HG03196 (cell line): ENCODE data around the gene KRTAP10-3.
"Not testable (repeated sequence)": the region's sequence is repeated elsewhere in the genome, so short reads cannot be mapped to it uniquely, and the experiment has no call there.

Experiments used
- ATAC-seq: cut with Tn5 transposase; IDR thresholded peaks from one replicate; pipeline ENCODE4 v1.9.1; 2021; ENCODE audit not compliant: unreplicated experiment

Gene KRTAP10-3

DNA sequence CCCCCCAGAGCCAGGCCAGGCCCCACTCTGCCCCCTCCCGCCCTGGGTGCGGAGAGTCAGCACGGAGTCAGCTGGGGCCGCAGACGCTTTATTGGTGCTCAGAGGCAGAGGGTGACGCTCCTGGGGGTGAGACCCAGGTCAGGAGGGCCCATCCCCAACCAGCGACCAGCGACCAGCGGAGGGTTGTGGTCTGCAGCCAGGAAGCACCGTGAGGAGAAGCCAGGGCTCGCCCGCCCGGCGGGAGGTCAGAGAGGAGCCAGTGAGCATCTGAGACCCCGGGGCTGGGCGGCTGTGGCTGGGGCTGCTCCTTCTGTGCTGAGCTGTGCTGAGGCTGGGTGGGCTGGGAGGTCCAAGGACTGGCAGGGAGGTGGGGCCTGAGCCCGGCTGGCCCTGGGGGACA, 8.3 kb downstream of the KRTAP10-3 start:
- not testable (repeated sequence) for ATAC-seq

DNA sequence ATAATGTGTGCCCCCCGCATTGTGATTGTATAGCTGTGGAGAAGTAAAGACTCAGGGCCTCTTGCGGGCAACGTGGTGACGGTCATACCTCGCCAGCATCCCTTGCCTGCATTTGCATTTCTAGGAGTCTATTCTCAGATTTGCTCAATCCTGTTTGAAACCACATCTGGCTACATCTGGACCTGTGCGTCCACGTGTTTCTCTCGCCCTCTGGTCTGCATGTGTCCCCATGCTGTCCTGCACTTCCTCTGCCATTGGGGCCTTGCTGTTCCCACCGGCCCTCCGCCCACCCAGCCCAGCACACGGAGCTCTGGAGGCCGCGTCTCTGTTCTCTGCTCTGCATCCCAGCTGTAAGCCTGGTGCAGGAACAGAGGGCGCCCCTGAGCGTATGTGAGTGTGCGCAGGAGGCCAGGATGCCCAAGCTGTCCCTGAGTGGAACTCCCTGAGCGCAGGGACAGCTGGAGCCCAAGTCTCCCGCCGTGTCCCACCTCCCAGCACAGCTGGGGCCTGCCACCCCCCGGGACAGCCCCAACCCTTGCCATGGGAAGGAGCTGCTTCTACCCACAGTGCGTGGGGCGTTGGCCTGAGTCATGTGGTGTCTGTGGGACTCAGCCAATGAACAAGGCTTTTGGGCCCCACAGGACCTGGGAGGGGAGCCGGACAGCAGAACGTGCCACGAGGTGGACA, 8.9 kb downstream of the KRTAP10-3 start:
- no peak for ATAC-seq

DNA sequence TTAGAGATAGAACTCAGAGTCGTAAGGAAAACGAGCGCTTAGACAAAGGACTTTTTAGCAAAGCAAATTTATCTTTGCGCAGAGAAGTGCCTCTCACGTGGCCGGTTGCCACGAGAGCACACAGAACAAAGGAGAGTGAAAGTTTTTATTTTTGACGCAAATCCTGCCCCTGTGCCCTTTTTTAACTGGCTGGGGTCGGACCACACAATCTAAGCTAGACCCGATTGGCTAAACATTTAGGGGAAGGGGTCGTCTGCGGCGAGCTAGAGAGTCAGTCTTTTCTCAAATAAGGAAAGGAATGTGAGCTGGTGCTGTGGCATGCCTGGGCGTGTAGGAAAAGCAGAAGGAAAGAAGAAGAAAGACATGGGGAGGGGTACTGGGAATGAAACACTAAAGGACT, 9.7 kb downstream of the KRTAP10-3 start:
- ATAC-seq = no peak

DNA sequence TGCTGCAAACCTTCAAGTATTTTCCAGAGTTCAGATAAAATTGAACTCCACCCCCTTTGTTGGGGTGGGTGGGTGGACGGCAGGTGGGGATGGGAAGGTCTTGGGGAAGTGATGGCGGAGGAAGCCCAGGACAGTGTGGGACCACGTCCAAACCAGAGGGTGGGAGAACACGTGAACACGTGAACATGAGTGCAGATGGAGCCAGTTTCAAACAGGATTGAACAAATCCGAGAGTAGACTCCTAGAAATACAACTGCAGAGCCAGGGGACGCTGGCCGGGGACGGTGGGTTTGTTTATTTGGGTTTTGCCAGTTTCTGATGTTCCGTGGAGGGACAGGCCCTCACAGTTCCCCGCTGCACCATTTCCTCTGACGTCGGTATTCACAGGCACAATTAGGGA, 10.2 kb downstream of the KRTAP10-3 start:
- no peak for ATAC-seq

DNA sequence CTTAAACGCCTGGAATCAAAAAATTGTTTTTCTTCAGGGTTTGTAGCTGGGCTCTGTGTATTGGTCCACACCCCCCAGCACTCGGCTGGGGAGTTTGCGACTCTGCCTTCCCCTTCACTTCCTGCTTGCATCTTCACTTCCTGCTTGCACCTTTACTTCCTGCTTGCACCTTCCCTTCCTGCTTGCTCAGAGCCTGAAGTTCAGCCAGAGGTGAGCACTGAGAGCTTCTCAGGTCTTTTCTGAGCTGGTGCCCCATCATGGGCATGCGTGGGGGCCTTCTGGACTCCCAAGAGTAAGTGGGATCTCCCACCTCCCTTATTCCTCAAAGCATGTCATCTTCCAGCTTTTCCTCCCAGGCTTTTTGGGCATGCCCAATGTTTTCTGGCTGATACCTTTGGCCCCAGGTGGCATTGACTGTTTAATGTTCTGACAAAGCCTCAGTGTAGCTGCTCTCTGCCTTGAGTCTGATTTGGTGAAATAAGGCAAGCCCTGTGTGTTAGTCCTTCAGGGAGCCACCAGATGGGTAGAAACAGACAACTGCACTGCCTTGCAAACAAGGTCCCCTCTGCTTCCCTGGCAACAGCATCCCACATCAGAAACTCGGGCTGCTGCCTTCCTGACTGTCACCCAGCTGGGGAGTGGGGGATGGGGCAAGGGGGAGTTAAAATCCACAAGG, 10.8 kb downstream of the KRTAP10-3 start:
- ATAC-seq = no peak

DNA sequence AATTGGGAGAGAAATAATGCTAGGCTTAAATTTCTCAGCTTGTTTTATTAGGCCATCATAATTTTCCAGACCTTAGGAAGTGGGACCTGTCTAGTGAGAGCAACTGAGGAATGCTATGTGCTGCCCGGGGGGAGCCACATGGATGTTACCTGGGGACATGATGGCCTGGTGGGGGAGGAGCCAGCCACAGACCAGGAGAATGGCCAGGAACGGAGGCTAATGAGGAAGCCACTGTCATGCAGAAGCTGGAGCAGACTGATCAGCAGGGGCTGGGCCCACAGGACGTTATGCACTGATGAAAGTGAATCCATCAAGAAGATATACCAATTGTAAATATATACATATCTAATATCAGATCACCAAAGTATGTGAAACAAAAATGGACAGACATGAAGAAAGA, 14.0 kb downstream of the KRTAP10-3 start:
- ATAC-seq = no peak

DNA sequence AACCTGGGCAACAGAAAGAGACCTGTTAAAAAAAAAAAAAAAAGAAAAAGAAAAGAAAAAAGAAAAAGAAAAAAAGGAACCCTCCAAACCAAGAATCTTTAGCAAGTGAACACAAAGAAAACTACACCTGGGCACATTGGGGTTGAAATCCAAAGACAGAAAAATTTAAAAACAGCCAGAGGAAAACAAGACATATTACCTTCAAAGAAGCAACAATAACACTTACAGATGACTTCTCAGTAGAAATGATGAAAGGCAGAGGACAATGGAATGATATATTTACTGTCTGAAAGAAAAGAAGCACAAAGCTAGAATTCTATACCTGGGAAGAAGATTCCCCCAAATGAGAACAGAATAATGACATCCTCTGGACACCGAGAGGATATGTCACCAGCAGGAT, 15.9 kb downstream of the KRTAP10-3 start:
- no peak for ATAC-seq

DNA sequence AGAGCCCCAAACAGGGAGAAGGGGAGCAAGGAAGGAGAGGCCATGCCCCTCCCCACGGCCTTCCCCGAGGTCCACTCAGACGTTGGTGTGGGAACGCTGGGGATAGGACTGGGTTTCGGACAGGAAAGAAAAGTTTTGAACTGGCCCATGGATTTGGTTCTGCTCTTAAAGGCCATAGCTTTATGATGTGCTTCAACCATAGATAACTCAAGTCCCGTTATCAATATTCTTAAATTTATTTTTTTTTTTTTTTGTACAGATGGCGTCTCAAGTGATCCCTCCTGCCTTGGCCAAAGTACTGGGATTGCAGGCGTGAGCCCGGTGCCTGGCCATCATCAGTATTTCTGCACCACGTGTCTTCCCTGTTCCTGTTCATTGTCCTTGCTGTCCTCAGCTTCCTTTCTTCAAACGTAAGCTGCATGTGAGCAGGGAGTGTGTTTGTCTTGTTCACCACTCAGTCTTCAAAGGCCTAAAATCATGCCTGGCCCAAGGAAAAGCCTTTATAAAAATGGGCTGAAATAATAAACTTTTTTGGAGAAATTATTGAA, 17.8 kb downstream of the KRTAP10-3 start:
- no peak for ATAC-seq

DNA sequence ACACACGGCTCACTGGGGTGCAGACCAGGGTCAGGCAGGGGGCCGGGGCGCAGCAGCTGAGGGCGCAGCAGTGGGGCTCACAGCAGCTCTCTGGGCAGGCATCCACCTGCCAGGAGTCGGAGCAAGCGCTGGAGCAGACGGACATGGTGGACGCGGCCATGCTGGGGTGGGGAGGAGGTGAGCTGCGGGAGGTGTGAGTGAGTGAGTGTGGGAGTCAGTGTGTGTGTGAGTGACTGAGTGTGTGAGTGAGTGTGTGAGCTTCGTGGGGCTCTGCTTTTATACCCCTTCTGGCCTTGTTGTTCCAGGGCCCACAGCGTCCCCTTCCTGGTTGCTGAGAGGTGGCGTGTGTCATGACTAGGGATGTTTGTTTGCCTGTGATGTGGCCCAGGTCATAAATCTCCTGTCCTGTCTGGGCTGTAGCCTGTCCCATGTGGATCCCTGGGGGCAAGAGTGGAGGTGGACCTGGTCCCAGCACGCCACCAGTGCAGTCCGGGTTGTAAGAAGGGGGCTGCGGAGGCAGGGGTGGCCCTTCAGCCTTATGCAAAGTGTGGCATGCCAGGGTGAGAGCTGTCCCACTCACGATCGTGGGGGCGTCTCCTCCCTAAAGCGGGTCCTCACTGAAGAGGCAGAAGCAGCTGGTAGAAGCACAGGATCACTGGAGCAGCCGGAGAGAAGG, 18.5 kb downstream of the KRTAP10-3 start, which contains the start of gene KRTAP10-1:
Gene KRTAP10-1 (minus strand): TSS at position 205 of the 676 bp plus-strand sequence. CDS start 45 bp downstream, at position 160.
- ATAC-seq = no peak

DNA sequence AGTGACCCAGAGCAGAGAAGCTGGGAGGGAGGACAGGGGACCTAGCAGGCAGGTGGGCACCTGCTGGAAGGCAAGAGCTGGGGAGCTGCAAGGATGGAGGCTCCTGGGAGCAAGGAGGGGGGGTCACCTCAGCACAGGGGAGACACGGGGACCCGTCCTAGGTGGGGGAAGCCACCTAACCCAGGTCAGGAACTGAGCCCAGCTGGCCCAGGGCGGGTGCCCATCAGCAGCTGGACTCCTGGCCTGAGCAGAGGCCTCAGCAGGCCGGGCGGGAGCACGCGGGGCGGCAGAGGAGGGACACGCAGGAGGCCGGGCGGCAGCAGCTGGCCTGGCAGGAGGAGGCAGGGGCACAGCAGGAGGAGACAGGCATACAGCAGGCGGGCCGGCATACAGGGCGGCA, 19.5 kb downstream of the KRTAP10-3 start:
- no peak for ATAC-seq

DNA sequence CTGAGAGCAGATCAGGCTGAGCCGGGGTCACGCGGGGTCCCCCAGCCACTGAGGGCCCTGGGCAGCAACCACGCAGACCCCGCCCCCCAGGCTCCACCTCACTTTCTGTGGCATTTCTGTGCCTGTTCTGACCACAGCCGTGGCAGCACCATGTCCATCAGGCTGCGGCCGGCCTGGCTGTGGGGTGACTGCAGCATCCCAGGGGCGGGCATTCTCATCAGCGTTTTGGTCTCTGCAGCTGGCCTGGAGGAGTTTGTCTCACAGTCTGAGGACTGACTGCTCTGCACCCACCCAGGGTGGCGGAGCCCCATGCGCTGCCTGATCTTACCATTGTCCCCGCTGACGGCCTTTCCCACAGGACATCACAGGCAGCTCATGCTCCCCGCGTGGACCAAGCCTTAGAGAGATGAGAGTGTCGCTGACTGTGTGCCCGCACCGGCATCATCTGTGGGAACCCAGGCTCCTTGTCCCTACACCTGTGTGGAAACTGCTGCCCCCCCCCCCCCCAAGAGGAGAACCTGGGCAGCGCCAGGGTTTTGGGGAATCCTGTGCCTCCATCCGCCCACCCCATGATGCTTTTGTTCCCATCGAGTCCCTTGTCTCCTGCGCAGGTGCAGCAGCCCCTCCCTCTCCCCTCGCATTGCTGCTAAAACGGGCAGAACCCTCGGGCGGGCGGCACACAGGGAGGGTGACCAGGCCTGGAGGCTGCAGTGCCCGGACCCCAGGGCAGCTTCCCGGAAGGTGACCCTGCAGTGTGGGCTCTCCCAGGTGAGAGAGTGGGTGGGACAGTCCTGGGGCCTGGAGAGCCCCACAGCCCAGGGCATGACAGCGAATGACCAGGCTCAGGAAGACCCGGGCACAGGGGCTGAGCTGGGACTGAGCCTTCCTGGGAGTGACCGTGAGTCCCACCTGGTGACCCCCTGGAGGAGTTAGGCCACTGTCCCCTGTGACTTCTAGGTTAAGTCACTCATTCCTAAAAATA, 20.4 kb downstream of the KRTAP10-3 start:
- no peak for ATAC-seq

DNA sequence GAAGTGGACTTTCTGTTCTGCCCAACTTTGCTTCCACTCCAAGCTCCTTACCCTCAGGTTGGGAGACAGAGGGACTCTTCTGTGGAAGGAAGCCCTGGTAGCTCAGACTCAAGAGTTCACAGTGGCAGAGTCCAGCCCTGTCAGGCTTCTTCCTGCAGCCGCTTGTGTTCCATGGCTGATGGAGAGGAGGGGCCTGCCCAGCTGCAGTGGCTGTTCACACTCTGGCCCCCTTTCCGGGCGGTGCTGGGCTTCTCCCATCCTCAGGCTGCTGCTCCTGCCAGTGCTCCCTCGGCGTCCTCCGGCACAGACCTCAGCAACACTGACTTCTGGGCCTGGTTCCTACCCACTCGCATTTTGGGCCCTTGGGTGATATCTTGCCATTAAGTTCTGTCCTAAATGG, 22.6 kb downstream of the KRTAP10-3 start:
- ATAC-seq = no peak

DNA sequence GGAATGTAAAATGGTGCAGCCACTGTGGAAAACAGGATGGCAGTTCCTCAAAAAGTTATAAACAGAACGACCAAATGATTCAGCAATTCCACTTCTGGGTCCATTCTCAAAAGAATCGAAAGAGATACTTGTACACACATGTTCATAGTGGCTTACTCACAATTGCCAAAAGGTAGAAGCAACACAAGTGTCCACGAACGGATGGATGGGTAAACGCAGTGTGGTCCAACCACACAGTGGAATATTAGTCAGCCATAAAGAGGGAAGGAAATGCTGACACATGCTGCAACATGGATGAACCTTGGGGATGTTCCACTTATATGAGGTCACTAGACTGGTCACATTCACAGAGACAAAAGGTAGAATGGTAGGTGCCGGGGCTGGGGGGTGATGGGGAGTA, 23.9 kb downstream of the KRTAP10-3 start:
- no peak for ATAC-seq

DNA sequence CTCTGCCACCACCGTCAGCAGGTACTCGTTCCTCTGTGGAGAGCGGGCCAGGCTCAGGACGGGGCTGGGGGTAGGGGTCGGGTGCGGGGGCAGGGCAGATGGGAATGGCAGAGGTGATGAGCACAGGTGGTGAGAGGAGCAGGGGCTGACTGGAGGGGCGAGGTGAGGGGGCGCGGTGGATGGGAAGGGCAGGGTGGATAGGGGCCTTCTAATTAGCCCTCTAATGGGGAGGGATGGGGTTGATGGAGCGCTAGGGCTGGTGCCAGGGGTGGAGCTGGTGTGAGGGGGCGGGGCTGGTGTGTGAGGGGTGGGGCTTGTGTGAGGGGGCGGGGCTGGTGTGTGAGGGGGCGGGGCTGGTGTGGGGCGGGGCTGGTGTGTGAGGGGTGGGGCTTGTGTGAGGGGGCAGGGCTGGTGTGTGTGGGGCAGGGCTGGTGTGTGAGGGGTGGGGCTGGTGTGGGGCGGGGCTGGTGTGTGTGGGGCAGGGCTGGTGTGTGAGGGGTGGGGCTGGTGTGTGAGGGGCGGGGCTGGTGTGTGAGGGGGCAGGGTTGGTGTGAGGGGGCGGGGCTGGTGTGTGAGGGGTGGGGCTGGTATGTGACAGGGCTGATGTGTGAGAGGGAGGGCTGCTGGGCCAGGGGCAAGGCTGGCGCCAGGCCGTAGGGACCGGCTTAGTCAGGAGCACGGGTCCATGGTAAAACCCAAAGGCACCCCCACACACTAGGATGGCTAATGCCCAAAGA, 24.5 kb downstream of the KRTAP10-3 start:
- no peak for ATAC-seq

DNA sequence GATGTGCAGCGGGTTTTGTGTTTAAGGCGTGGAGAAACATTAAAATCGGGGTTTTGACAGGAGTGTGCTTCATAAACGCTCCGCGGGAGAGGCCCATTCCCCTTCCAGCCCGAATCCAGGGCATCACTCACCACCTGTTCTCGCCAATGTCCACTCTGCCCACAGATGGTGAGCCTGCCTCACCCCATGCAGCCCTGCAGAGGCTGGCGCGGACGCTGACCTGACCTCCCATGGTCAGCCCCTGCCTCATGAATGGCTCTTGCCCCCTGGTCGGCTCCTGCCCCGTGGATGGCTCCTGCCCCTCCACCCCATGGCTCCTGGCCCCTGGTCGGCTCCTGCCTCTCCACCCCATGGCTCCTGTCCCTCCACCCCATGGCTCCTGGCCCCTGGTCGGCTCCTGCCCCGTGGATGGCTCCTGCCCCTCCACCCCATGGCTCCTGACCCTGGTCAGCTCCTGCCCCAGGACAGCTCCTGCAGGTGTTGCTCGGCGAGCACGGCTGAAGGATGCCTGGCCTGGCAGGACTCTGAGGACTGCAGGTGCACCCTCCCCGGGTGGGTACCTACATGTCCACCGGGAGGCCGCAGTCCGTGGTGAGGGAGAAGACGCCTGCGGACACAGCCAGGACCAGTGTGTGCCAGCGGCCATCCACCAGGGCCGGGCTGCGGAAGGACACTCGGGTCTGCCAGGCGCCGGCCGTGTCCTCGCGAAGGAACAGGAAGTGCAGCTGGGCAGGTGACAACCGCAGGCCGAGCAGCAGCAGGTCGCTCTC, 25.3 kb downstream of the KRTAP10-3 start:
- ATAC-seq = no peak

DNA sequence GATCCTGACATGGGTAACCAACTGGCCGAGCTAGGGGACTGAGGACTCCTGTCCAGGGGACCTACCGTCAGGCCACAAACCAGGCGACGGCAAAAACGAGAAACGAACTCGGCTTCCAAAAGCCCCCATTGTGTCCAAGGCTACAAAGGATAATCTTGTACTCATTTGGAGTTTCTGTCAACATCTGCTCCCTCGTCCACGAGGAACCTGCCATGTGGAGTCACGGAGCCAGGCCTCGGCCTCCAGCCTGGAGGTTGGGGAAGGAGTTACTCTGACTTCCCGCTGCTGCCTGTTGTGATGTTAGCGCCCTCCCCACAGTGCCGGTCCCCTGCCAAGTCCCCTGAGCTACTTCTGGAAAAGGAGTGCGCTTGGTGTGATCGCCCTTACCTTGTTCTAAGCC, 25.9 kb downstream of the KRTAP10-3 start:
- ATAC-seq = no peak

DNA sequence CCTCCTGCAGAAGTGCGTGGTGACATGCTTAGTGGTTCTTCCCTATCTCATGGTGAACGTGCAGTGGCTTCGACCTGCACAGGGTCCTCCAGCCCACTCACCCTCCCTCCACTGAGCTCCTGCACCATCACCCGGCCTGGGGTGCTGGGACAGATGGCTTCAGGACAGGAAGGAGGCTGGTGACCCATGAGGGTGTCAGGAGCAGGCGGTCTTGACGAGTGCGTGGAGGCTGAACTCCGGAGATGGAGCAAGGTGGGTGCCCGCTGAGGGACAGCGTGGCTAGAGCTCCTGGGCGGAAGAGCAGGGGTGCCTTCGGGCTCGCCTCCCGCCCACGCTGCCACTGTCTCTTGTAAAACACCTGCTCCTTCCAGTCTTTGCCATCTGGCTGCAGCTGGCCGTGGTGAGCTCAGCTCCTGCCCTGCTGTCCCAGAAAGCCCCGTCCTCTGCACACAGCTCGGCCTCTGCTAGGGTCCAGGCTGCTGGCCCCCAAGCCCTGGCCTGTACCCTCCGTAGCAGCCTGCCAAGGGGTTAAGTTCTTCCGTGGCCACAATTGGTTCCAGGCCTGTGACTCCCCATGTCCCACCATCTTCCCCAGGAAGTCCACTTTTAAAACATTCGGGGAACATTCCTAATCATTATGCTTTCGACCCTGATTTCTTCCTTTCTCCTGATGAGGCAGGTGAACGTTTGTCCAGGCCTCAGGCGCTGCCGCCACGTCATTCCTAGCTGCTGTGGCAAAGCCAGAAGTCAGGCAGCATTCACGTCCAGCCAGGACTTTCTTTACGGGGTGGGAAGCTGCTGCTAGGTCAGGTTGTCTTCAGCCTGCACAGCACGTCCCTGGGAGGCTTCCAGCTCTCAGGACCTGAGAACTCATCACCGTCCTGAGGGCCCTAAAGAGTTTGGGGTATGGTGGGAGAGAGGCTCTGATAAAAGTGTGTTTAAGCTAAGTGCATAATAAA, 26.7 kb downstream of the KRTAP10-3 start:
- ATAC-seq = no peak
